ENCODE data around the gene GJC2.
"Not testable (repeated sequence)": the region's sequence is repeated elsewhere in the genome, so short reads cannot be mapped to it uniquely, and the experiment has no call there.

GRCh38 chr1:228111315-228111714 lies 38.4 kb upstream of the GJC2 start:
- TF ChIP-seq POLR2A, CTCF (IDR thresholded peaks at IDR 0.05): not testable (repeated sequence)

Measured in breast epithelium (tissue), 3 donors.